Mesothelial cell of epicardium (in vitro differentiated cells): ENCODE measurements around the gene RMP24.

Experiments used
- DNase-seq, 2 experiments: peaks; one replicate each; pipeline ENCODE4 v3.0.0; 2021; ENCODE audit warnings: low spot score in 2 of 2; ENCODE audit not compliant: unreplicated experiment in 2 of 2
- H3K27ac Mint-ChIP-seq: 2 replicates; pipeline ENCODE4 v1.8.0; 2021; ENCODE audit warnings: mixed read lengths
- H3K27me3 Mint-ChIP-seq: 2 replicates; pipeline ENCODE4 v1.8.0; 2021; ENCODE audit warnings: low read depth, mixed read lengths
- H3K36me3 Mint-ChIP-seq: 2 replicates; pipeline ENCODE4 v1.8.0; 2021; ENCODE audit warnings: mixed read lengths
- H3K4me1 Mint-ChIP-seq: 2 replicates; pipeline ENCODE4 v1.8.0; 2021; ENCODE audit warnings: mixed read lengths
- H3K4me3 Mint-ChIP-seq: 2 replicates; pipeline ENCODE4 v1.8.0; 2021; ENCODE audit warnings: mild to moderate bottlenecking, moderate library complexity, mixed read lengths
- H3K9me3 Mint-ChIP-seq: 2 replicates; pipeline ENCODE4 v1.8.0; 2021; ENCODE audit warnings: mixed read lengths
- CTCF ChIP-seq: fragments of 200-600 bp; sonication (generic); IDR thresholded peaks from one replicate; pipeline ENCODE4 v1.5.0; 2021; ENCODE audit warnings: antibody characterized with exemption; ENCODE audit not compliant: unreplicated experiment

Gene RMP24

GRCh38 chr18:35991696-35992095, 19.2 kb downstream of the RMP24 start:
- H3K36me3 Mint-ChIP-seq = peaks cover 13% of the 10 kb centered on the region
- no peaks in the 10 kb centered on the region for H3K4me1 Mint-ChIP-seq
- no peak for TF ChIP-seq CTCF
- no peaks in the 10 kb centered on the region for H3K9me3 Mint-ChIP-seq
- no peak overlapping the region for H3K4me3 Mint-ChIP-seq
- H3K27ac Mint-ChIP-seq = no peak overlapping the region
- no peak for DNase-seq
- H3K27me3 Mint-ChIP-seq = no peaks in the 10 kb centered on the region

- H3K36me3 Mint-ChIP-seq = peaks cover 8% of the 10 kb centered on the region
- H3K27ac Mint-ChIP-seq = no peak overlapping the region
- H3K9me3 Mint-ChIP-seq = no peaks in the 10 kb centered on the region
- no peaks in the 10 kb centered on the region for H3K4me1 Mint-ChIP-seq
- no peak for DNase-seq
- no peaks in the 10 kb centered on the region for H3K27me3 Mint-ChIP-seq
- no peak overlapping the region for H3K4me3 Mint-ChIP-seq
- no peak for TF ChIP-seq CTCF
These were observed 20.5 kb downstream of the RMP24 start for GRCh38 chr18:35993013-35993412.

GRCh38 chr18:35998967-35999366, 26.5 kb downstream of the RMP24 start:
- Mint-ChIP-seq H3K27ac (no peak overlapping the region), H3K36me3 (no peaks in the 10 kb centered on the region), H3K4me1 (peaks cover 9% of the 10 kb centered on the region), H3K9me3 (no peaks in the 10 kb centered on the region), H3K4me3 (no peak overlapping the region), H3K27me3 (no peaks in the 10 kb centered on the region)
- TF ChIP-seq CTCF = peak; percentile 68
- no peak for DNase-seq

- Mint-ChIP-seq H3K4me3 (no peak overlapping the region), H3K4me1 (peaks cover 9% of the 10 kb centered on the region), H3K36me3 (no peaks in the 10 kb centered on the region), H3K27me3 (no peaks in the 10 kb centered on the region), H3K9me3 (no peaks in the 10 kb centered on the region), H3K27ac (no peak overlapping the region)
- no peak for DNase-seq
- no peak for TF ChIP-seq CTCF
These were observed 27.4 kb downstream of the RMP24 start for GRCh38 chr18:35999925-36000324.

GRCh38 chr18:36006997-36007396, 34.5 kb downstream of the RMP24 start:
- no peaks in the 10 kb centered on the region for H3K4me1 Mint-ChIP-seq
- TF ChIP-seq CTCF = no peak
- no peak for DNase-seq
- no peaks in the 10 kb centered on the region for H3K9me3 Mint-ChIP-seq
- H3K27ac Mint-ChIP-seq = no peak overlapping the region
- no peak overlapping the region for H3K4me3 Mint-ChIP-seq
- no peaks in the 10 kb centered on the region for H3K36me3 Mint-ChIP-seq
- H3K27me3 Mint-ChIP-seq = no peaks in the 10 kb centered on the region

- Mint-ChIP-seq H3K9me3 (no peaks in the 10 kb centered on the region), H3K27me3 (no peaks in the 10 kb centered on the region), H3K27ac (no peak overlapping the region), H3K4me3 (no peak overlapping the region), H3K36me3 (no peaks in the 10 kb centered on the region), H3K4me1 (no peaks in the 10 kb centered on the region)
- TF ChIP-seq CTCF = no peak
- DNase-seq = no peak
These were observed 36.7 kb downstream of the RMP24 start for GRCh38 chr18:36009214-36009613.
